ENCODE data around the gene SLX9.

Gene SLX9, protein sequence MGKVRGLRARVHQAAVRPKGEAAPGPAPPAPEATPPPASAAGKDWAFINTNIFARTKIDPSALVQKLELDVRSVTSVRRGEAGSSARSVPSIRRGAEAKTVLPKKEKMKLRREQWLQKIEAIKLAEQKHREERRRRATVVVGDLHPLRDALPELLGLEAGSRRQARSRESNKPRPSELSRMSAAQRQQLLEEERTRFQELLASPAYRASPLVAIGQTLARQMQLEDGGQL

GRCh38 chr21:44939532-44940115 lies at the start of gene SLX9:
SLX9 (plus strand) TSS chr21:44940029; CDS start chr21:44940058, 29 bp downstream.
- DNase-seq: no peak

DNA sequence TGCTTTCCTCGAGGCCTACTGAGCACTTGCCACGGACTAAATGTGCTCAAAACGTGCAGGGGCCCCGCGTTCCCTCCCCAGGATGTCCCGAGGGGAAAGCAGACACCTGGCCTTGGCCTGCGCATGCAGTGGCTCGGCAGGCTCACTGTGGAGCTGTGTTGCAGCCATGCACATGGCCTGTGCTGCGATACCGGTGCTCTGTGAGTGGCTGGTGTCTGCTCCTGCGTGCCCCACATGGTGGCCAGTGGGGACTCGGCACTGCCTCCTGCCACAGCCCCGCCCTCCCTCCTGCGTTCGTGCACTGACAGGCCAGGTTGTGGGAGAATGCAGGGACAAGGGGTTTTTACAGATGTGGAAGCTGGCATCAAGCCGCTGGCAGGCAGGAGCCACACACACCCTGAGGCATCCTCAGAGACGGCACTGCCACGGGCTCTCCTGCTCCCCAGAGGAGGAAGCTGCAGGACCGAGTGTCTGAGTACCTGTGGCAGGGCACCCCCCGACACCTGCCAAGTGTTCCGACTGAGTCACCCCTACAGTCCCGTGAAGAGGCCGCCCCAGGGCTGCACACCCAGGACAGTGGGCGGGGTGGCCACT lies 49.4 kb upstream of the SLX9 start:
- DNase-seq: no peak

DNA sequence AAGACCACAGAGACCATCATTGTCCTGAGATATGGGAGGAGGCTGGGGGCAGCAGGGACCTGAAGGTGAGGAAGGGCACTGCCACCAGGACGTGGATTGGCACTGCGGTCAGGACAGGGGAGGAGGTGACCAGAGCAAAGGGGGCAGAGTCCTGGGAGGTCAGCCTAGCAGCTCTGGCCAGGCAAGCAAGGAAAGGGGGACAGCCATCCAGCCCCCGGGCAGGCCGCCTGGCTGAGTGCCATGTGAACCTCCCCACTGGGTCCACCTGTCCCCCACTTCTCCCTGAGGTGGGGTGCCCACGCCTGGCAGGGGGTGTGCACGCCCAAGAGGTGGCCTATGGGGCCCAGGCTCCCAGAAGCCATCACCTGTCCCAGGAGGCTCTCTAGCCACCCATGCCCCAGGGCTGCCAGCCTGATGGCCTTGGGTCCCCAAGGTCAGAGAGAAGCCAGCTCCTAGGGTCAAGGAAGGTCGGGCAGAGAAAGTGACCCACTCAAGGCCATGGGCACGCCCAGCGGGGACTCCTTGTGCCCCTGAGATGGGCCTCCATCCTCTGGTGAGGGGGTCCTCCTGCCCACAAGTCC lies 48.8 kb upstream of the SLX9 start:
- no peak for DNase-seq

GRCh38 chr21:44891631-44892031 lies 48.2 kb upstream of the SLX9 start:
- no peak for DNase-seq

DNA sequence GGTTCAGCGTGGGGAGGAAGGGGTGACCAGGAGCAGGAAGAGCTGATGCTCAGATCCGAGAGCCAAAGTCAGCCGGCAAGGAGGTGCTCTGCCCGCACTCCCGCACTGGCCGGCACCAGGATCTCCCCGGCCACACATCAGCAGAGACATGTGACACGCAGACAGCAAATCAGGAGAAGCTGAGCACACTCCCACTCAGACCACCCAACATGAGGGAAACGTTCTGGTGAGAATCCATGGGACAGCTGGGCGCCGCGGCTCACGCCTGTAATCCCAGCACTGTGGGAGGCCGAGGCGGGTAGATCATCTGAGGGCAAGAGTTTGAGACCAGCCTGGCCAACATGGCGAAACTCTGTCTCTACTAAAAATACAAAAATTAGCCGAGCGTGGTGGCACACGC lies 47.7 kb upstream of the SLX9 start:
- no peak for DNase-seq

GRCh38 chr21:44892536-44893277 lies 47.1 kb upstream of the SLX9 start:
- DNase-seq: no peak

- no peak for DNase-seq
Observed at GRCh38 chr21:44893278-44893556, 46.6 kb upstream of the SLX9 start.

DNA sequence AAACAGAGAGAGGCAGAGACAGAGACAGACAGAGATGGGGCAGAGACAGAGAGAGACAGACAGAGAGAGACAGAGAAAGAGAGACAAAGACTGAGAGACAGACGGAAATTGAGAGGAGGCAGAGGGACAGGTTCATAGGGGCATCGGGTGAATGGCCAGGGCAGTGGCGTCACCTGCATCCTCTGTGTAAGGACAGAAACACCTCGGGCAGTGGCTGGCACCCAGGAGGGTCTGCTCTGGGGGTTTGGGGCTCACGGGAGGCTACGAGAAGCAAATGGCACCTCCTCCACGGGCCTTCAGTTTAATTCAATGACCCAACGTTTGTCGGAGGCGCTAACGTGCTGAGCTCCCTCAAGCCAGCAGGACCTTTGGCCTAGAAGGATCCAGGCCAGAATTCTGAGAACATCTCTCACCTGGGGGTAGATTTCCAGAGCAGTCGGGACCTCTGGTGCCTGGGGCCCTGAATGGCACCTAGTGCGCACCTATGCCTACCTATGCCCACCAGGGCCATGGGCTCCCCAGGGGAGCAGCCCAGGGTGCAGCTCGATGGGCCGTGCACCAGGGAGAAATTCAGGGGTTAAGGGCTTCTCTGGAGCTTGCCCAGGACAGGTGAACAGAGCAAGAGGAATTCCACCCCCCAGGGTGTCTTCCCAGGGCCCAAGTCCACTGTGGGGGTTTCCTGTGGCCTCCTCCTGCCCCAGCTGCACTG lies 45.7 kb upstream of the SLX9 start:
- DNase-seq: no peak

GRCh38 chr21:44894687-44895302 lies 45.0 kb upstream of the SLX9 start:
- no peak for DNase-seq

GRCh38 chr21:44895859-44896258 lies 44.0 kb upstream of the SLX9 start:
- DNase-seq: no peak

DNA sequence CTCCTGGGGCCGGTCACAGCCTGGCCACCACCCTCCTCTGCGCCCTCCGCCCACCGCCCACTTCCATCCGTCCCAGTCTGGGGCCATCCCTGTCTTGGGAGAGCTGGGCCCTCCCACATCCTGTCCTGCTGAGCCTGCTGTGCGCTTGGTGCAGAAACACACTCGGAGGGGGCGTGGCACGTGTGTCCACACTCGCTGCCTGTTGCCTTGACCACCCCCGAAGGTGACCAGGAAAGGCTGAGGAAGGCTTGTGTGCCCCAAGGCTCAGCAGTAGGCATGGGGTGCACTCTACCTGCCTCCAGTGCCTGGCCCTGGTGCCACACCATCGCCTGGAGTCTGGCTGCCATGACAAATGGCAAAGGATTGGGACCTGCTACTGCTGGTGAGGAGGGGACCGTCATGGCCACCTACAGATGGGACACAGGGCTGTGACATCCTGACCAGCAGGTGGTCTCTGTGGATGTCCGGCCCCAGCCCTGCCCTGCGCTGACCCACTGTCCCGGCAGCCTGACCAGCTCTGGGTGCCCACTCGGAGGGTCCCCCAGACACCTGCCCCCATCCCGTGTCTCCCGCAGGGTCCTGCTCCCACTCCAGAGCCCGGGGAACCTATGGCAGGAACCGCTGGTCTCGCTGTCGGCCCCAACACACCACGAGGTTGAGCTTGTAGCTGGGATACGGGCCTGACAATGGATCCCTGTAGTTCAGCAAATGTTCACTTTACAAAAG lies 43.1 kb upstream of the SLX9 start:
- DNase-seq: no peak

- no peak for DNase-seq
Observed at GRCh38 chr21:44897326-44898010, 42.4 kb upstream of the SLX9 start.

GRCh38 chr21:44898011-44898488 lies 41.8 kb upstream of the SLX9 start:
- DNase-seq: no peak

DNA sequence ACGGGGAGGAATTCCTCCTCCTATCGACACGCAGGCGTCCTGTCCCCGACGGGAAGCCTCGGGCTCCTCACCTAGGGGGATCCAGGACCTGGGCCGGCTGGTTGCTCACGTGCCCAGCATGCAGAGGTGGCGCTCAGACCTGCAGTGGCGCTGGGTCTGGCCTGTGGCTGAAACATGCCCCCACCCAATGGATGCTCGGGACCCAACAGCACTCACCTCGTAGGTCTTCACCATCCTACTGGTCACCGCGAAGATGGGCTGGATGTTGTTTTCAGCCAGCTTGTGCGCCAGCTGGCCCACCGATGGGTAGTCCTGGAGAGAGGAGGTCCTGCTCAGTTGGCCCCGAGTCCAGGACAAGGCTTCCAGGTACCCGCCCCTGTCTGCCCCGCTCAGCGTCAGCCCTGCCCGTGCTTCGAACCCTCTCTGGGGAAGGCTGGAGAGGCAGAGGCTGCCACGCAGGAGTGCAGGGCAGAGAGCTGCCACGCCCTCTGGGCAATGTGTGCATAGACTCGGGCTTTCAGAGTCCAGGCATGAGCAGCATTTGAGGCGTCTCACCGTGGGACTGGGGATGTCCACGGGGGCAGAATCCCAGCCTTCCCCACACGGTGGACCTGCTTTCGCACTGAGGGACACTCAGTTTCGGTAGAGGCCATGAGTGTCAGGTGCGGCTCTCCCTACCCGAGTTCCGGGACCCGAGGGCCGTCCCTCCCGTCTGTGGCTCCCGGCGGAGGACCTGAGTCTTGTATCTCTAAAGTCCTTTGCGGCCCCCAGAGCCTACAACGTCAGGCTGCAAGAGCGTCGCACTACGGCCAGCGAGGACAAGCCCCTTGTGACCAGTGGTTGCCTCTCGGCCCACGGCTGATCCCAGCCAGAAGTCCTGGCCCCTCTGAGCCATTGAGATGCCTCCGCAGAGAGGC lies 40.7 kb upstream of the SLX9 start:
- DNase-seq: no peak

DNA sequence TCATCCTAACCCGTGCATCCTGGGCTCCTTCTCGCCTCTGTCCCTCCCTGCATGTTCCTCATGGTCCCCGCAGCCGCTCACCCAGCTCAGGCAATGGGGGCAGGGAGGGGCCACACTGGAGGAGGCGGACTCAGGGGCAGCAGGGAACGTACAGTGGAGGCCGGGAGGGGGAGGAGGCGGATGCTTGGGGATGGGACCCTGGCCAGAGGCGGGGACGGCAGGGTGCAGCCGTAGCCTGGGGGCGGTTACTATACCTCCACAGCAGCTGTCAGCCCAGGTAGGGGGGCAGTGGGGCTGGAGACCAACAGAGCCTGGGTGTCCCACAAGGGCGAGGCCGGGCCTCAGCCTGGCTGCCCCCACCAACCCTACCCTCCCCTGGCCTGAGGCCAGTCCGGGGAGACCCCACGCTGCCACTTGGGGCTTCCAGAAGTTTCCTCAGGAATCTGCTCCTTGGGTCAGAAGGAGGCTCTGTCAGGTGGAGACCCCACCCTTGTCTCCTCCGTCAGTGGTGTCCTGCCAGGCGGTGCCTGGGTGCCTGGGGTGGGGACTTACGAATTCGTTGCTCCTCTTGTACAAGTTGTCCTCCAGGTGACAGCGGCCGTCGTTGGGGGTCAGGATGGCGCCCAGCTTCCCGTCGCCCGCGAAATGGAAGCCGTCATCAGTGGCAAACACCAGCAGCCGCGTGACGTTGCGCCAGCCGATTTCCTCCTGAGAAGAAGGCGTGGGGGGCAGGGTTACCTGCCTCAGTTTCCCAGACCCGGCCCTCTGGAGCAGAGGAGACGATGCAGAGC lies 39.9 kb upstream of the SLX9 start:
- no peak for DNase-seq

GRCh38 chr21:44900559-44901251 lies 39.1 kb upstream of the SLX9 start:
- DNase-seq: no peak

DNA sequence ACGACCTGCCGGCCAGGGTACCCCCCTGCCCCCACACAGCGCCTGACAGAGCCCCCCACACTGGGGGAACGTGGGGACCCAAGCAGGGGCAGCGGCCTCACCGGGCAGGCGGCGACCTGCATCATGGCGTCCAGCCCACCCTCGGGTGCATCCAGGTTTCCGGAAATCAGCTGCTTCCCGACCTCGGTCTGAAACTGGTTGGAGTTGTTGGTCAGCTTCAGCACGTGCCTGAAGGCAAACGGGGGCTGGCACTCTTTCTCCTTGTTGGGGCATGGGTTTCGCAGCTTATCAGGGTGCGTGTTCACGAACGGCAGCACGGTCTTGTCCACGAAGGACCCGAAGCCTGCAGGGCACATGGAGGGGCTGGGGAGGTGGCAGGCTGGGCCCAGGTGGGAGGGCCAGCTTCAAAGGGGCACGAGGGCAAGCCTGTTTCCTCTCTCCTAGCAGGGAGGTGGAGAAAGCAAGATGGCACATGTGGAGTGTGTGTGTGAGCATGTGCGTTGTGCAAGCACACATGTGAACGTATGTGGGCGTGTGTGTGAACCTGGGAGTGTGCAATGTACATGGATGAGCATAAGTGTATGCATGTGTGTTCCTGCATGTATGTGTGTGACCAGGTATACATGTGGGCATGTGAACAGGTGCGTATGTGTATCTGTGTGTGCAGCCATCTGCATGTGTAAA lies 38.3 kb upstream of the SLX9 start:
- no peak for DNase-seq

Data from SIG-M5 (cell line).